Measurements from ENCODE around the gene TRPC4AP. TPM values are rescaled to one million over a fixed set of nuclear protein-coding genes. Genes with fewer than 3 reads are reported as not detected.

Gene TRPC4AP
- total RNA-seq: 10 to 100 TPM; 46.2 to 49.7 (median 47.2) TPM

GRCh38 chr20:35092524-35093266 lies at the start of gene TRPC4AP:
TSS of gene TRPC4AP (minus strand) at chr20:35092807. CDS start at chr20:35092781, 26 bp downstream.
- H3K36me3 Mint-ChIP-seq (ENCODE audit: insufficient read depth): peaks cover 4% of the 10 kb centered on the region
- ATAC-seq (peak; percentile 89 to 92), DNase-seq (peak; percentile 85)
- no peaks in the 10 kb centered on the region for H3K27me3 Mint-ChIP-seq (ENCODE audit: low read depth)
- H3K4me1 Mint-ChIP-seq (ENCODE audit: low read depth): peaks cover 48% of the 10 kb centered on the region
- H3K9me3 Mint-ChIP-seq: no peaks in the 10 kb centered on the region
- H3K4me3 Mint-ChIP-seq: peak within 1 kb of the TSS; percentile 91

GRCh38 chr20:35135867-35136586 lies 43.4 kb upstream of the TRPC4AP start:
- ATAC-seq (no peak), DNase-seq (no peak)
- Mint-ChIP-seq H3K4me1 (ENCODE audit: low read depth) (peaks cover 2% of the 10 kb centered on the region), H3K36me3 (ENCODE audit: insufficient read depth) (peaks cover 21% of the 10 kb centered on the region), H3K9me3 (no peaks in the 10 kb centered on the region), H3K4me3 (no peak overlapping the region), H3K27me3 (ENCODE audit: low read depth) (no peaks in the 10 kb centered on the region)

GRCh38 chr20:35134880-35135279 lies 42.3 kb upstream of the TRPC4AP start:
- no peaks in the 10 kb centered on the region for H3K27me3 Mint-ChIP-seq (ENCODE audit: low read depth)
- no peaks in the 10 kb centered on the region for H3K9me3 Mint-ChIP-seq
- peaks cover 25% of the 10 kb centered on the region for H3K36me3 Mint-ChIP-seq (ENCODE audit: insufficient read depth)
- no peak overlapping the region for H3K4me3 Mint-ChIP-seq
- DNase-seq (no peak), ATAC-seq (no peak)
- no peaks in the 10 kb centered on the region for H3K4me1 Mint-ChIP-seq (ENCODE audit: low read depth)

DNA sequence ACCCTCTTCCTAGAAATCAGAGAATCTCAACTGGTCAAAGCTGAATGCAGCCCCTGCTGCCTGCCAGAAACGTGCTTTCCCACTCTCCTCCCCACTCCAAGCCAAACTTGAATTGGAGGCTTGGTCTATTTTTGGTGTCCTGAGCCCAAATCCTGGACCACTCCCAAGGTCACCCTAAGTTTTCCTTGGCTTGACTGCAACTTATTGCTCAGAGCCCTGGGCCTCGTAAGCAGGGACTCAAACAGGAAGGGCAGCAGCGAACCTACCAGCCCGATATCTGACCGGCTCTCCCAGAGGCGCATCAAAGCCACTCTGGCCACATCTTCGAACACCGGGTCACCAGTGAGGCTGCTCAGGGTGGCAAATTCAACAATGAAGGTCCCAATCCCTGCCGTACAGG lies 41.9 kb upstream of the TRPC4AP start:
- no peaks in the 10 kb centered on the region for H3K9me3 Mint-ChIP-seq
- no peak for DNase-seq
- no peaks in the 10 kb centered on the region for H3K4me1 Mint-ChIP-seq (ENCODE audit: low read depth)
- no peaks in the 10 kb centered on the region for H3K27me3 Mint-ChIP-seq (ENCODE audit: low read depth)
- H3K4me3 Mint-ChIP-seq: no peak overlapping the region
- H3K36me3 Mint-ChIP-seq (ENCODE audit: insufficient read depth): peaks cover 25% of the 10 kb centered on the region
- ATAC-seq: no peak

- Mint-ChIP-seq H3K4me3 (no peak overlapping the region), H3K9me3 (no peaks in the 10 kb centered on the region), H3K27me3 (ENCODE audit: low read depth) (no peaks in the 10 kb centered on the region), H3K4me1 (ENCODE audit: low read depth) (no peaks in the 10 kb centered on the region), H3K36me3 (ENCODE audit: insufficient read depth) (peaks cover 25% of the 10 kb centered on the region)
- ATAC-seq (no peak), DNase-seq (no peak)
Observed at GRCh38 chr20:35133735-35134134, 41.1 kb upstream of the TRPC4AP start.

GRCh38 chr20:35133031-35133430 lies 40.4 kb upstream of the TRPC4AP start:
- no peak for DNase-seq
- Mint-ChIP-seq H3K27me3 (ENCODE audit: low read depth) (no peaks in the 10 kb centered on the region), H3K4me1 (ENCODE audit: low read depth) (no peaks in the 10 kb centered on the region), H3K4me3 (no peak overlapping the region), H3K36me3 (ENCODE audit: insufficient read depth) (peaks cover 25% of the 10 kb centered on the region), H3K9me3 (no peaks in the 10 kb centered on the region)
- ATAC-seq: no peak

DNA sequence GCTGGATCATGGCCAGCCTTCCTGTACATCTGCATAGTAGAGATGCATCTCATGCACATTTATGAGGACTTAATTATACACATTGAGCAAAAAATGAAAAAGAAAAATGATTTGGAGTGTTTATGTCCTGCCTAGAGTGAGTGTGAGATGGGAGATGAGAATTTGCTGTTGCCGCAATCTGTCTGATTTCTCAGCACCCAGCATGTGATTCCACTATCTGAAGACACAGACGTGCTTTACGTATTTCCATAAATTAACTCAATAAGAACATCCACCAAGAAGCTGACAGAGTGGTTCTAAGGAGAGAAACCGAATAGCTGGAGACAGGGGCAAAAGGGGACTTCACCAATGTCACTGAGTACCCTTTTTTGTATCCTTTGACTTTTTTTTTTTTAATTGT lies 39.3 kb upstream of the TRPC4AP start:
- no peaks in the 10 kb centered on the region for H3K9me3 Mint-ChIP-seq
- H3K4me1 Mint-ChIP-seq (ENCODE audit: low read depth): no peaks in the 10 kb centered on the region
- peaks cover 22% of the 10 kb centered on the region for H3K36me3 Mint-ChIP-seq (ENCODE audit: insufficient read depth)
- H3K4me3 Mint-ChIP-seq: no peak overlapping the region
- no peaks in the 10 kb centered on the region for H3K27me3 Mint-ChIP-seq (ENCODE audit: low read depth)
- no peak for DNase-seq
- no peak for ATAC-seq

- H3K36me3 Mint-ChIP-seq (ENCODE audit: insufficient read depth): peaks cover 28% of the 10 kb centered on the region
- H3K9me3 Mint-ChIP-seq: no peaks in the 10 kb centered on the region
- no peak for DNase-seq
- no peaks in the 10 kb centered on the region for H3K4me1 Mint-ChIP-seq (ENCODE audit: low read depth)
- no peak for ATAC-seq
- H3K4me3 Mint-ChIP-seq: no peak overlapping the region
- no peaks in the 10 kb centered on the region for H3K27me3 Mint-ChIP-seq (ENCODE audit: low read depth)
Observed at GRCh38 chr20:35129647-35130069, 37.1 kb upstream of the TRPC4AP start.

GRCh38 chr20:35125753-35126152 lies 33.1 kb upstream of the TRPC4AP start:
- ATAC-seq (no peak), DNase-seq (no peak)
- Mint-ChIP-seq H3K4me3 (no peak overlapping the region), H3K36me3 (ENCODE audit: insufficient read depth) (peaks cover 10% of the 10 kb centered on the region), H3K4me1 (ENCODE audit: low read depth) (no peaks in the 10 kb centered on the region), H3K27me3 (ENCODE audit: low read depth) (no peaks in the 10 kb centered on the region), H3K9me3 (no peaks in the 10 kb centered on the region)

GRCh38 chr20:35122756-35123405 lies 30.3 kb upstream of the TRPC4AP start:
- ATAC-seq: no peak
- no peaks in the 10 kb centered on the region for H3K4me1 Mint-ChIP-seq (ENCODE audit: low read depth)

DNA sequence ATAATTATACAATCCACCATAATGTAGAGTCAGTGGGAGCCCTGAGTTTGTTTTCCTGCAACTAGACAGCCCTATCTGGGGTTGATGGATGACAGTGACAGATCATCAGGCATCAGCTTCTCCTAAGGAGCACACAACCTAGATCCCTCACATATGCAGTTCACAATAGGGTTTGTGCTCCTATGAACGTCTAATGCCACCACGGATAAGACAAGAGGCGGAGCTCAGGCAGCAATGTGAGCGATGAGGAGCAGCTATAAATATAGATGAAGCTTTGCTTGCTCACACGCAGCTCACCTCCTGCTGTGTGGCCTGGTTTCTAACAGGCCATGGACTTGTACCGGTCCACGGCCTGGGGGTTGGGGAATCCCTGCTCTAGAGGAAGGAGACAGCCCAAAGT lies 28.6 kb upstream of the TRPC4AP start:
- DNase-seq (no peak), ATAC-seq (no peak)
- no peaks in the 10 kb centered on the region for H3K4me1 Mint-ChIP-seq (ENCODE audit: low read depth)
- H3K27me3 Mint-ChIP-seq (ENCODE audit: low read depth): no peaks in the 10 kb centered on the region
- peaks cover 29% of the 10 kb centered on the region for H3K36me3 Mint-ChIP-seq (ENCODE audit: insufficient read depth)
- H3K9me3 Mint-ChIP-seq: no peaks in the 10 kb centered on the region
- no peak overlapping the region for H3K4me3 Mint-ChIP-seq

More at GRCh38 chr20:35122756-35123405, 30.3 kb upstream of the TRPC4AP start:
- Mint-ChIP-seq H3K9me3 (no peaks in the 10 kb centered on the region), H3K4me3 (no peak overlapping the region), H3K36me3 (ENCODE audit: insufficient read depth) (peaks cover 21% of the 10 kb centered on the region), H3K27me3 (ENCODE audit: low read depth) (no peaks in the 10 kb centered on the region)
- DNase-seq: no peak

GRCh38 chr20:35120012-35120701 lies 27.6 kb upstream of the TRPC4AP start:
- no peaks in the 10 kb centered on the region for H3K4me1 Mint-ChIP-seq (ENCODE audit: low read depth)
- peaks cover 31% of the 10 kb centered on the region for H3K36me3 Mint-ChIP-seq (ENCODE audit: insufficient read depth)

DNA sequence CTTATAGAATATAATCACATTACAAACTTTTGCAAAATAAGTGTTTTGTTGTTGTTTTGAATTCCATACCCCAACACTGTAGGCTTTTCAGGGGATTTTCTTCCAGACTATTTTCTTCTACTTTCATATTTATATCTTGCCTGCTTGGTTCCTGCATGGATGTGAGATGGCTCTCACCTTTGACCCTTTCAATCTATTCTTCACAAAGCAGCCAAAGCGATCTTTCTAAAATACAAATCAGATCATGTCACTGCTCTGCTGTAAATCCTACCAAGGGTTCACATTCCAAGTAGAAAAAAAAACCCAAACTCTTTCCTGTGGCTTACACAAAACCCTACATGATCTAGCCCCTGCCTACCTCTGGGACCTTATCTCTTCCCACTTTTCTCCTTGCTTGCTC lies 25.0 kb upstream of the TRPC4AP start:
- Mint-ChIP-seq H3K27me3 (ENCODE audit: low read depth) (no peaks in the 10 kb centered on the region), H3K9me3 (no peaks in the 10 kb centered on the region), H3K4me1 (ENCODE audit: low read depth) (no peaks in the 10 kb centered on the region), H3K4me3 (no peak overlapping the region), H3K36me3 (ENCODE audit: insufficient read depth) (peaks cover 31% of the 10 kb centered on the region)
- DNase-seq (no peak), ATAC-seq (no peak)

More at GRCh38 chr20:35120012-35120701, 27.6 kb upstream of the TRPC4AP start:
- no peak for DNase-seq
- peak; percentile 58 to 63 for ATAC-seq
- no peak overlapping the region for H3K4me3 Mint-ChIP-seq
- no peaks in the 10 kb centered on the region for H3K9me3 Mint-ChIP-seq
- H3K27me3 Mint-ChIP-seq (ENCODE audit: low read depth): no peaks in the 10 kb centered on the region

GRCh38 chr20:35117196-35117595 lies 24.6 kb upstream of the TRPC4AP start:
- Mint-ChIP-seq H3K27me3 (ENCODE audit: low read depth) (no peaks in the 10 kb centered on the region), H3K36me3 (ENCODE audit: insufficient read depth) (peaks cover 31% of the 10 kb centered on the region), H3K4me1 (ENCODE audit: low read depth) (no peaks in the 10 kb centered on the region), H3K9me3 (no peaks in the 10 kb centered on the region), H3K4me3 (no peak overlapping the region)
- DNase-seq (no peak), ATAC-seq (no peak)
